ENCODE data around the gene RAB4A.
A peak's percentile ranks its signal among the peaks of the same experiment; 100 is the strongest.

Gene RAB4A

GRCh38 chr1:229247871-229248270 is 23.0 kb upstream of the RAB4A start:
- no peak for DNase-seq

- no peak for DNase-seq
Measured at GRCh38 chr1:229248821-229249817, 21.8 kb upstream of the RAB4A start.

- DNase-seq: peak; percentile 50
Measured at GRCh38 chr1:229249854-229250644, 20.9 kb upstream of the RAB4A start.

GRCh38 chr1:229251185-229251584 is 19.7 kb upstream of the RAB4A start:
- no peak for DNase-seq

GRCh38 chr1:229252228-229252984 is 18.5 kb upstream of the RAB4A start:
- DNase-seq: no peak

- DNase-seq: no peak
Measured at GRCh38 chr1:229253151-229253974, 17.5 kb upstream of the RAB4A start.

- no peak for DNase-seq
Measured at GRCh38 chr1:229254910-229255541, 15.9 kb upstream of the RAB4A start.

- peak; percentile 32 for DNase-seq
Measured at GRCh38 chr1:229258031-229258756, 12.7 kb upstream of the RAB4A start.

GRCh38 chr1:229258757-229259060 is 12.2 kb upstream of the RAB4A start:
- no peak for DNase-seq

GRCh38 chr1:229260297-229260696 is 10.6 kb upstream of the RAB4A start:
- no peak for DNase-seq

GRCh38 chr1:229262239-229262638 is 8.7 kb upstream of the RAB4A start:
- DNase-seq: no peak

GRCh38 chr1:229263254-229263653 is 7.7 kb upstream of the RAB4A start:
- DNase-seq: no peak

- no peak for DNase-seq
Measured at GRCh38 chr1:229264068-229264467, 6.8 kb upstream of the RAB4A start.

GRCh38 chr1:229264487-229264886 is 6.4 kb upstream of the RAB4A start:
- no peak for DNase-seq

- no peak for DNase-seq
Measured at GRCh38 chr1:229266274-229266673, 4.6 kb upstream of the RAB4A start.

GRCh38 chr1:229266832-229267500 is 3.9 kb upstream of the RAB4A start:
- DNase-seq: no peak

GRCh38 chr1:229268505-229268904 is 2.4 kb upstream of the RAB4A start:
- no peak for DNase-seq

- no peak for DNase-seq
Measured at GRCh38 chr1:229271448-229272159, 693 bp downstream of the RAB4A start.

Data from GF-D8 (cell line).